AG04450 (cell line): Measurements from ENCODE around the gene FAM151A. TPM values are rescaled to one million over a fixed set of nuclear protein-coding genes. Genes with fewer than 3 reads are reported as not detected.
A peak's percentile ranks its signal among the peaks of the same experiment; 100 is the strongest.

Experiments
- CTCF ChIA-PET: fragments of 300-600, 350-600 bp; formaldehyde crosslinking; extraction: SDS; loops from one replicate; lab custom pipeline; 2022; ENCODE audit warnings: antibody characterized with exemption, inconsistent platforms; lab: Charles Lee
- POLR2A ChIA-PET: fragments of 350-600 bp; formaldehyde crosslinking; extraction: SDS; loops from one replicate; lab custom pipeline; 2021; ENCODE audit warnings: antibody characterized with exemption, inconsistent platforms; lab: Yijun Ruan, JAX
- DNase-seq: peaks from one replicate; pipeline ENCODE4 v3.0.0-alpha.2; 2011; ENCODE audit warnings: low read depth, low spot score
- H3K27ac ChIP-seq: one replicate; pipeline ENCODE4 v1.5.1; 2012; ENCODE audit warnings: low read depth, low read length, control low read depth
- H3K27me3 ChIP-seq: one replicate; pipeline ENCODE4 v1.6.0; 2012; ENCODE audit warnings: low read length; ENCODE audit not compliant: control insufficient read depth, insufficient read depth
- H3K4me3 ChIP-seq: 2 replicates; pipeline ENCODE4 v1.5.1; 2011; ENCODE audit warnings: mild to moderate bottlenecking, low read depth, low read length, control low read depth
- H3K9me3 ChIP-seq: 2 replicates; pipeline ENCODE4 v1.5.1; 2012; ENCODE audit warnings: low read length; ENCODE audit not compliant: control insufficient read depth, insufficient read depth
- CTCF ChIP-seq: IDR thresholded peaks from 2 replicates; pipeline ENCODE4 v1.5.1; 2011; ENCODE audit warnings: low read depth, low read length, control low read depth, inconsistent platforms
- polyA plus RNA-seq: library from polyadenylated mRNA; depleted of rRNA; stranded (reverse); fragments of >200 nt; gene quantifications from 2 replicates; pipeline ENCODE4 v1.2.3, GENCODE V29; 2011

The FAM151A gene
- polyA plus RNA-seq, 1 experiment = not detected

- ChIA-PET CTCF (interaction anchor here (1.6 kb wide), 1 partner anchor 30 kb away, joined by 7 read pairs; the partner anchor contains the start of gene ACOT11), POLR2A (no interaction called here)
- H3K27me3 ChIP-seq = no peaks in the 10 kb centered on the region
- TF ChIP-seq CTCF = no peak
- H3K9me3 ChIP-seq = no peaks in the 10 kb centered on the region; the same call in 1 of the 2 replicates
- no peak overlapping the region for H3K4me3 ChIP-seq
- H3K27ac ChIP-seq = no peak overlapping the region
- DNase-seq = peak; percentile 20
Measured at GRCh38 chr1:54577612-54578011, 45.7 kb downstream of the FAM151A start.

GRCh38 chr1:54575605-54576290 lies 47.6 kb downstream of the FAM151A start:
- ChIA-PET CTCF (no interaction called here), POLR2A (no interaction called here)
- TF ChIP-seq CTCF = no peak
- DNase-seq = no peak
- no peak overlapping the region for H3K4me3 ChIP-seq
- H3K27ac ChIP-seq = no peak overlapping the region
- no peaks in the 10 kb centered on the region for H3K27me3 ChIP-seq
- H3K9me3 ChIP-seq = no peaks in the 10 kb centered on the region

- no peaks in the 10 kb centered on the region for H3K9me3 ChIP-seq
- POLR2A ChIA-PET = no interaction called here
Measured at GRCh38 chr1:54575161-54575560, 48.2 kb downstream of the FAM151A start.

GRCh38 chr1:54574158-54574778 lies 49.1 kb downstream of the FAM151A start:
- no peak overlapping the region for H3K27ac ChIP-seq
- no peak overlapping the region for H3K4me3 ChIP-seq
- no peaks in the 10 kb centered on the region for H3K27me3 ChIP-seq
- CTCF ChIA-PET = no interaction called here
- no peaks in the 10 kb centered on the region for H3K9me3 ChIP-seq
- no peak for TF ChIP-seq CTCF
- DNase-seq = no peak
- POLR2A ChIA-PET = no interaction called here

More at GRCh38 chr1:54575161-54575560, 48.2 kb downstream of the FAM151A start:
- H3K27me3 ChIP-seq = no peaks in the 10 kb centered on the region
- no peak overlapping the region for H3K4me3 ChIP-seq
- no peak for TF ChIP-seq CTCF
- CTCF ChIA-PET = no interaction called here
- DNase-seq = no peak
- H3K27ac ChIP-seq = no peak overlapping the region

GRCh38 chr1:54572542-54572850 lies 50.8 kb downstream of the FAM151A start:
- H3K9me3 ChIP-seq = no peaks in the 10 kb centered on the region
- TF ChIP-seq CTCF = no peak
- ChIA-PET CTCF (interaction anchor here (0.7 kb wide), 1 partner anchor 317 kb away, joined by 3 read pairs; no protein-coding TSS in a partner anchor), POLR2A (no interaction called here)
- H3K27me3 ChIP-seq = no peaks in the 10 kb centered on the region
- no peak for DNase-seq
- H3K4me3 ChIP-seq = no peak overlapping the region
- H3K27ac ChIP-seq = no peak overlapping the region
